ENCODE results near the gene ZNF280A. TPM values are rescaled to one million over a fixed set of nuclear protein-coding genes. Genes with fewer than 3 reads are reported as not detected.

ZNF280A gene
- polyA plus RNA-seq, 1 experiment, result not detected

DNA sequence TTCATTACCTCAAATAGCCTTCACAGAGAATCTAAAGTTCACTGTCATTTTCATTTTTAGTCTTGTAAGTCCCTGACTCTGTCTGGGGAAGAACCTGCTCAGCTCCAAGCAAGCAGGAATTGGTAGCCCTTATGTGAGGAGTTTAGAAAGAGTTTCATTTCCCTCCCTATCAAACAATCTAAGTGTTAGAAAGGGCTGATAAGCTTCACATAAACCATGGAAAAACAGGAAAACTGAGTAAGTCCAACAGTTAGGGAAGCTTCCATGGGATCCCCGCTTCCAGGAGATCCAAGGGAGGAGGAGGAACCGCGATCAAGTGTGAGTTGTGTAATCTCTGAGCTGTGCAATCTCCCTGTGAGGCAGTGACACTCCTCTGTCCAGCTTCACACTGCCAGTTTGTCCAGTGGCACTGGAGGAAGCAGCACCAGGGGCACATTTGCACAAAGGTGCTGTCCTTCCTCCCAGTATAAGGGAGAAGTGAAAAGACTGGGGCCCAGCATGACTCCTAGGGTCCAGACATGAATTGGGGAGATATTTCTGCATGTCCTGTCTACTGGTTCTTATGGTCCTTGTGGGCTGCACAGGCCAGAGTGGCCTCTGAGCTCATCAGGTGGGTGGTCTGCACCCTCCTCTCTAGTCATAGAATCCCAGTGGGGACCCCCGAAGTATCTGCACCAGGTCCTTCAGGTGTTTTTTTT lies 34.7 kb upstream of the ZNF280A start:
- TF ChIP-seq, protein P1, sequence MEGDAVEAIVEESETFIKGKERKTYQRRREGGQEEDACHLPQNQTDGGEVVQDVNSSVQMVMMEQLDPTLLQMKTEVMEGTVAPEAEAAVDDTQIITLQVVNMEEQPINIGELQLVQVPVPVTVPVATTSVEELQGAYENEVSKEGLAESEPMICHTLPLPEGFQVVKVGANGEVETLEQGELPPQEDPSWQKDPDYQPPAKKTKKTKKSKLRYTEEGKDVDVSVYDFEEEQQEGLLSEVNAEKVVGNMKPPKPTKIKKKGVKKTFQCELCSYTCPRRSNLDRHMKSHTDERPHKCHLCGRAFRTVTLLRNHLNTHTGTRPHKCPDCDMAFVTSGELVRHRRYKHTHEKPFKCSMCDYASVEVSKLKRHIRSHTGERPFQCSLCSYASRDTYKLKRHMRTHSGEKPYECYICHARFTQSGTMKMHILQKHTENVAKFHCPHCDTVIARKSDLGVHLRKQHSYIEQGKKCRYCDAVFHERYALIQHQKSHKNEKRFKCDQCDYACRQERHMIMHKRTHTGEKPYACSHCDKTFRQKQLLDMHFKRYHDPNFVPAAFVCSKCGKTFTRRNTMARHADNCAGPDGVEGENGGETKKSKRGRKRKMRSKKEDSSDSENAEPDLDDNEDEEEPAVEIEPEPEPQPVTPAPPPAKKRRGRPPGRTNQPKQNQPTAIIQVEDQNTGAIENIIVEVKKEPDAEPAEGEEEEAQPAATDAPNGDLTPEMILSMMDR (IDR thresholded peaks at IDR 0.05; ENCODE audit: insufficient read depth, low read depth, low read length), result no peak
- H3K4me3 ChIP-seq (ENCODE audit: low read depth, low read length), result no peak overlapping the region
- CTCF ChIA-PET, result interaction anchor here (1.0 to 3.2 kb wide), 3 partner anchors 22 to 91 kb away, joined by 3 to 13 read pairs (median 4); no protein-coding TSS in a partner anchor
- DNase-seq (ENCODE audit: low read depth), result no peak
- no peaks in the 10 kb centered on the region for H3K27me3 ChIP-seq (ENCODE audit: control insufficient read depth, insufficient read depth, low read length)
- POLR2A ChIA-PET, result no interaction called here
- H3K36me3 ChIP-seq (ENCODE audit: control insufficient read depth, insufficient read depth, low read length), result no peaks in the 10 kb centered on the region

DNA sequence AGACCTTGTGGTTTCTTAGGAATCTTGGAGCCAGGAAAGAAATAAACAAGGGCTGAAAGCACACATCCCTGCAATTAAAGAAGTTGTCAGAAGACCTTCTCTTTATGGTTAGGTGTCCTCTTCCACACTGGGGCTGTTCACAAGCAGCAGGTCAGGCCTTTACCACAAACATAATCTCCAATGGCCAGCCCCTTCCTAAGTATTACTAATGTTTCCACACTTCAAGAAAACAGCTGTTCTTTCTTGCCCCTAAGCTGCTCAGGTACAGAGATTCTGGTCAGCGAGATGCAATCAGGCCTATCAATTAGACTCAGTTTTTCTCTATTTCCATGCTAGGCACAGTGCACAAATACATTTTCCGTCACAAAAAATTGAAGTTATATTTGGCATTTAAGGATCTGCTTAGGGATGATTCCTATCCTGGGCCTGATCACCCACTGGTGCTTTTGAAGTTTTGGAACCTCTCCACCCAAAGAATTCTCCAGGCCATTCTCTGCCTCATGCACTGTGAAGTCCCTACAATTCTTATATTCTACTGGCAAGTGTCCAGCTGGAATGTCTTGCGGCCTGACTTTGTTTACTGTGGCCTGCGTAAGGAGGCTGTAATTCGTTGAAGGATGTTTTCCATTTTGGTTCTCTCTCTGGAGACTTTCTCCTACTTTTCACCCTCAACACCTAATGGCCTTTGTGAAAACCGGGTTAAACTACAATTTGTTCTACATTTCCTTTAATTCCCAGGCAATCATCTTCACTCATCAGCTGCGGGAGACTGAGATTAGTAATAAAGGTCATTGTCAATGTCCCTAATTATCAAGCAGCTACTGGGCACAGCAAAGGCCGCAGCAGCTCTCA lies 33.9 kb upstream of the ZNF280A start:
- Histone ChIP-seq H3K36me3 (ENCODE audit: control insufficient read depth, insufficient read depth, low read length) (no peaks in the 10 kb centered on the region), H3K27me3 (ENCODE audit: control insufficient read depth, insufficient read depth, low read length) (no peaks in the 10 kb centered on the region), H3K4me3 (ENCODE audit: low read depth, low read length) (no peak overlapping the region)
- DNase-seq (ENCODE audit: low read depth), result no peak
- ChIA-PET POLR2A (no interaction called here), CTCF (interaction anchor here (1.0 to 3.2 kb wide), 3 partner anchors 23 to 90 kb away, joined by 3 to 13 read pairs (median 4); no protein-coding TSS in a partner anchor)
- TF ChIP-seq, protein P1 (IDR thresholded peaks at IDR 0.05; ENCODE audit: insufficient read depth, low read depth, low read length), result no peak

DNA sequence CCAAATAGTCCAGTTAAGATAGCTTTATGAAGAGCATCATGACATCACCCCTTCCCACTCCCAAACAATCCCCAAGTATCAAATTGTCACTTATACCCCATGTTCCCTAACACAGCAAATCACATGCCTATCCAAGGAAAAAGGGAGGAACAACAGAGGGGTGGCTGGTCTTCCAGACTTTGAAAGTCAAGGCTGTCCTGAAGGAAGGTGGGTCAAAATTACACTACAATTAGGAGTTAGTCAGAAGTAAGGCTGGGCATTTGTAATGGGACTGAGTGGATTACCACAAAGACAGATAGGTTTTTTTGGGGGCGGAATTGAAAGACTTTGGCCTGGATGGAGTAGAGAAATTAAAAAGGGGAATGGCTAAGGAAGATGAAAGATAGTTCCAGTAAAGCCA lies 33.1 kb upstream of the ZNF280A start:
- Histone ChIP-seq H3K27me3 (ENCODE audit: control insufficient read depth, insufficient read depth, low read length) (no peaks in the 10 kb centered on the region), H3K4me3 (ENCODE audit: low read depth, low read length) (no peak overlapping the region), H3K36me3 (ENCODE audit: control insufficient read depth, insufficient read depth, low read length) (no peaks in the 10 kb centered on the region)
- CTCF ChIA-PET, result interaction anchor here (1.2 kb wide), 1 partner anchor 33 kb away, joined by 3 read pairs; no protein-coding TSS in a partner anchor
- TF ChIP-seq, protein P1 (IDR thresholded peaks at IDR 0.05; ENCODE audit: insufficient read depth, low read depth, low read length), result no peak
- POLR2A ChIA-PET, result no interaction called here
- DNase-seq (ENCODE audit: low read depth), result no peak

DNA sequence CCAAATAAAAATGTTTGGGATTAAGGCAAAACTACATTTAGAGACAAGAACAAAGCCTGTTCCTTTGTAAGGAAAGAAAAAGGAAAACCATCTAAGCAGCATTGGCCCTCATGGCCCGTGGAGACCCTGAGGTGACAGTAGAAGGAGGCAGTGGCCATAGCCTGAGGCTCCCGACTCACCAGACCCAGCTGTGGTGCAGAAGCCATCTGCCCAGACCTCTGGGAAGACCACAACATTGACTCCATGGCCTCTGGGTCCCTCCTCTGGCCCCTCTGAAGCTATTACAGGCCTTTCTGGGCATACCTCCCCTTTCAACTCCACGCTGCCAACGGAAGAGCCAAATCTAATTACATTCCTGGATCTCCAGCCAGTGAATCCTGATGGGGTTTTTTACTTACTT lies 32.6 kb upstream of the ZNF280A start:
- DNase-seq (ENCODE audit: low read depth), result no peak
- no peak overlapping the region for H3K4me3 ChIP-seq (ENCODE audit: low read depth, low read length)
- H3K27me3 ChIP-seq (ENCODE audit: control insufficient read depth, insufficient read depth, low read length), result no peaks in the 10 kb centered on the region
- TF ChIP-seq, protein P1 (IDR thresholded peaks at IDR 0.05; ENCODE audit: insufficient read depth, low read depth, low read length), result no peak
- ChIA-PET POLR2A (no interaction called here), CTCF (interaction anchor here (1.2 kb wide), 1 partner anchor 34 kb away, joined by 3 read pairs; no protein-coding TSS in a partner anchor)
- H3K36me3 ChIP-seq (ENCODE audit: control insufficient read depth, insufficient read depth, low read length), result no peaks in the 10 kb centered on the region

DNA sequence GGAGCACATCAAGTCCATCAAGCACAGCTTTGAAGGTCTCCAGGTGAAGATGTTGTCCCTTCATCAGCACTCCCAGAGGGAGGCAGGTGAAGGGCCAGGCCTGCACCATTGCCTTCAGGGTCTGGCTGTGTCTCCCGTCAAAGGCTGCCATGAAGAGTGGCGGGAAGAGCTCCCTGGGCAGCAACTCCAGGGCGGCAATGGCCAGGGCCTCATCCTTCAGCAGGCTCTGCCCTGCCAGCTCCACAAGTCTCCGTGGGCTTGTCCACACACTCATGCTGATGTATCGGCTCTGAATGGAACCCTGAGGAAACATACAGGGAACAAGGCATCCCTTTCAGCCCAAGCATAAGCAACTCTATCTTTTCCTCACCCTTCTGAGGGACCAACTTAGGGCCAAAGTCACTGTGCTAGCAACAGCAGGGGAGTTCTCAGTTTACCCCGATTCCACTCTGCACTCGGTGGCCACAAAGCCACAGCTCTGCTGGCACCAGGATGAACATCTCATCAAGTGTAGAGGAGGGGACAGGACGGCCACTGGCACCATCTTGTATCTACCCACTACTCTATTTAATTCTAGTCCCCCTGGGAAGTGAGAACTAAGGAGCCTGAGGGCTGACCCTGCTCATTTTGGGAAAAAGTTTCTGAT lies 30.8 kb upstream of the ZNF280A start:
- Histone ChIP-seq H3K36me3 (ENCODE audit: control insufficient read depth, insufficient read depth, low read length) (no peaks in the 10 kb centered on the region), H3K27me3 (ENCODE audit: control insufficient read depth, insufficient read depth, low read length) (no peaks in the 10 kb centered on the region), H3K4me3 (ENCODE audit: low read depth, low read length) (no peak overlapping the region)
- TF ChIP-seq, protein P1 (IDR thresholded peaks at IDR 0.05; ENCODE audit: insufficient read depth, low read depth, low read length), result no peak
- DNase-seq (ENCODE audit: low read depth), result no peak
- CTCF ChIA-PET, result interaction anchor here (0.6 to 1.1 kb wide), 3 partner anchors 26 to 567 kb away, joined by 3 read pairs; no protein-coding TSS in a partner anchor
- POLR2A ChIA-PET, result no interaction called here

Measured in BJ (cell line).